Right atrium auricular region (tissue), 2 donors: ENCODE results near the gene MID1IP1. TPM values are rescaled to one million over a fixed set of nuclear protein-coding genes. Genes with fewer than 3 reads are reported as not detected.
A peak's percentile ranks its signal among the peaks of the same experiment; 100 is the strongest.

Experiments used
- DNase-seq: peaks from one replicate; pipeline ENCODE4 v3.0.0-alpha.2; 2019; ENCODE audit warnings: low spot score
- H3K27ac ChIP-seq, 2 donors: fragments of 200-600 bp; sonication (generic); 1 replicate in 1 of 2; 2 replicates in 1 of 2; pipeline ENCODE4 v1.5.1; 2016 to 2019
- H3K27me3 ChIP-seq, 2 donors: fragments of 200-600 bp; sonication (generic); one replicate each; pipeline versions ENCODE4 v1.5.1 to v1.6.0; 2017 to 2019
- H3K36me3 ChIP-seq: fragments of 200-600 bp; sonication (generic); one replicate; pipeline ENCODE4 v1.5.1; 2016
- H3K4me1 ChIP-seq, 2 donors: fragments of 200-600 bp; sonication (generic); one replicate each; pipeline versions ENCODE4 v1.5.1 to v1.6.0; 2017 to 2019
- H3K4me3 ChIP-seq, 2 donors: fragments of 200-600 bp; sonication (generic); 1 replicate in 1 of 2; 2 replicates in 1 of 2; pipeline ENCODE4 v1.5.1; 2017 to 2019; ENCODE audit warnings: mild to moderate bottlenecking in 1 of 2, moderate library complexity in 1 of 2
- H3K9me3 ChIP-seq, 2 donors: fragments of 200-600 bp; sonication (generic); one replicate each; pipeline ENCODE4 v1.5.1; 2019
- CTCF ChIP-seq, 2 donors: fragments of 200-600 bp; sonication (generic); IDR thresholded peaks; one replicate each; pipeline ENCODE4 v1.5.1; 2019; ENCODE audit warnings: antibody characterized with exemption in 2 of 2
- total RNA-seq, 2 donors: library from RNA; depleted of rRNA; stranded (reverse); fragments of >200 nt; gene quantifications; one replicate each; pipeline ENCODE4 v1.1.0, GENCODE V29; 2016

The MID1IP1 gene
- total RNA-seq, 2 donors from 2014 or later, result 13.3 to 24.3 TPM

- Histone ChIP-seq H3K4me1 (no peaks in the 10 kb centered on the region), H3K27ac (no peak overlapping the region), H3K4me3 (no peak overlapping the region), H3K36me3 (no peaks in the 10 kb centered on the region), H3K27me3 (no peaks in the 10 kb centered on the region), H3K9me3 (no peaks in the 10 kb centered on the region)
- no peak for TF ChIP-seq CTCF (IDR thresholded peaks at IDR 0.05)
- DNase-seq, result no peak
Observed at GRCh38 chrX:38848671-38849455, 47.6 kb downstream of the MID1IP1 start.

GRCh38 chrX:38850807-38851544, 49.7 kb downstream of the MID1IP1 start:
- DNase-seq, result no peak
- Histone ChIP-seq H3K4me3 (no peak overlapping the region), H3K27ac (peak overlapping the region in 1 of 2 donors; percentile 60), H3K4me1 (no peaks in the 10 kb centered on the region), H3K9me3 (no peaks in the 10 kb centered on the region), H3K36me3 (no peaks in the 10 kb centered on the region), H3K27me3 (no peaks in the 10 kb centered on the region)
- no peak for TF ChIP-seq CTCF (IDR thresholded peaks at IDR 0.05)

GRCh38 chrX:38854305-38854704, 53.0 kb downstream of the MID1IP1 start:
- Histone ChIP-seq H3K9me3 (no peaks in the 10 kb centered on the region), H3K27ac (no peak overlapping the region), H3K4me3 (no peak overlapping the region), H3K36me3 (no peaks in the 10 kb centered on the region), H3K4me1 (no peaks in the 10 kb centered on the region), H3K27me3 (no peaks in the 10 kb centered on the region)
- TF ChIP-seq CTCF (IDR thresholded peaks at IDR 0.05), result no peak
- no peak for DNase-seq

Other genes with a start within 250 kb of the MID1IP1 start
- gene TSPAN7, start 239.9 kb upstream of the MID1IP1 start, total RNA-seq, result 100 to 1,000 TPM; 100 to 134 TPM